Endothelial cell of umbilical vein (primary cell): Measurements from ENCODE around the gene OPCML. TPM values are rescaled to one million over a fixed set of nuclear protein-coding genes. Genes with fewer than 3 reads are reported as not detected.

Source experiments
- BruUV-seq: library from RNA; stranded (reverse); fragments of 400-500 nt; replicated peaks from 2 replicates; lab custom pipeline; 2021; lab: Mats Ljungman, UMichigan
- CTCF ChIA-PET: fragments of 300-600, 350-600 bp; sonication (Branson Sonifier 250); formaldehyde crosslinking; loops from one replicate; lab custom pipeline; 2021; ENCODE audit warnings: antibody characterized with exemption, inconsistent platforms; lab: Charles Lee
- POLR2A ChIA-PET: fragments of 300-600, 350-600 bp; sonication (Branson Sonifier 250); formaldehyde crosslinking; loops from one replicate; lab custom pipeline; 2021; ENCODE audit warnings: antibody characterized with exemption, inconsistent platforms; lab: Charles Lee
- DNase-seq: peaks from one replicate; pipeline ENCODE4 v3.0.0-alpha.2; 2011; ENCODE audit warnings: low read depth, low spot score
- FAIRE-seq: peaks from 2 replicates; lab custom pipeline; 2011; peaks lifted over from hg19 to GRCh38; lab: Jason Lieb, UNC
- H2AFZ ChIP-seq: 2 replicates; pipeline ENCODE4 v1.6.0; 2012; ENCODE audit warnings: low read depth, low read length, control low read depth, inconsistent platforms
- H3K27ac ChIP-seq: 2 replicates; pipeline ENCODE4 v1.5.1; 2011; ENCODE audit warnings: low read depth, mild to moderate bottlenecking, control low read depth, low read length, moderate library complexity; ENCODE audit not compliant: insufficient read depth
- H3K27me3 ChIP-seq, 2 experiments: 2 replicates each; pipeline versions ENCODE4 v1.6.0 to v1.6.1; 2011; ENCODE audit warnings: low read length in 2 of 2, mixed read lengths in 1 of 2; ENCODE audit not compliant: control insufficient read depth in 2 of 2, insufficient read depth in 2 of 2
- H3K36me3 ChIP-seq, 2 experiments: 2 replicates in 1 of 2; 3 replicates in 1 of 2; pipeline ENCODE4 v1.5.1; 2011; ENCODE audit warnings: low read length in 2 of 2, mild to moderate bottlenecking in 1 of 2, moderate library complexity in 1 of 2; ENCODE audit not compliant: control insufficient read depth in 2 of 2, insufficient read depth in 2 of 2; ENCODE audit errors: extremely low read depth in 1 of 2
- H3K4me1 ChIP-seq: 3 replicates; pipeline ENCODE4 v1.5.1; 2011; ENCODE audit warnings: mild to moderate bottlenecking, low read length; ENCODE audit not compliant: control insufficient read depth, insufficient read depth; ENCODE audit errors: extremely low read depth
- H3K4me2 ChIP-seq: 2 replicates; pipeline ENCODE4 v1.6.1; 2011; ENCODE audit warnings: low read length, control low read depth, mixed read lengths; ENCODE audit not compliant: insufficient read depth
- H3K4me3 ChIP-seq, 3 experiments: fragments of 200-600 bp in 1 of 3; sonication (generic), shearing (Covaris generic) in 1 of 3; replicated peaks in 1 of 3; 2 replicates each; pipeline ENCODE4 v1.5.1; 2011 to 2016; ENCODE audit warnings: control low read depth in 3 of 3, low read length in 3 of 3, mild to moderate bottlenecking in 2 of 3, inconsistent platforms in 1 of 3, low read depth in 1 of 3, moderate library complexity in 1 of 3; ENCODE audit not compliant: insufficient read depth in 1 of 3
- H3K79me2 ChIP-seq: 2 replicates; pipeline ENCODE4 v1.6.0; 2012; ENCODE audit warnings: low read length, inconsistent platforms; ENCODE audit not compliant: control insufficient read depth, insufficient read depth
- H3K9ac ChIP-seq: replicated peaks from 2 replicates; pipeline ENCODE3; 2011; ENCODE audit warnings: low read length, control low read depth; ENCODE audit not compliant: insufficient read depth; ENCODE audit errors: extremely low read depth
- H3K9me1 ChIP-seq: replicated peaks from 3 replicates; pipeline ENCODE4 v1.6.0; 2011; ENCODE audit warnings: mild to moderate bottlenecking, low read length; ENCODE audit not compliant: control insufficient read depth, insufficient read depth; ENCODE audit errors: extremely low read depth
- H3K9me3 ChIP-seq: replicated peaks from 2 replicates; pipeline ENCODE4 v1.5.1; 2012; ENCODE audit warnings: low read length, inconsistent platforms; ENCODE audit not compliant: control insufficient read depth, insufficient read depth
- H4K20me1 ChIP-seq: replicated peaks from 2 replicates; pipeline ENCODE3; 2011; ENCODE audit warnings: mild to moderate bottlenecking, low read length; ENCODE audit not compliant: control insufficient read depth, insufficient read depth; ENCODE audit errors: extremely low read depth
- EZH2 ChIP-seq: IDR thresholded peaks from 2 replicates; pipeline ENCODE4 v1.6.1; 2012; ENCODE audit warnings: borderline replicate concordance, low read depth, mild to moderate bottlenecking, moderate library complexity, low read length, inconsistent platforms; ENCODE audit not compliant: severe bottlenecking
- FOS ChIP-seq: IDR thresholded peaks from 2 replicates; pipeline ENCODE4 v1.6.1; 2011; ENCODE audit warnings: mild to moderate bottlenecking, low read length, moderate library complexity, borderline replicate concordance; ENCODE audit not compliant: insufficient read depth
- GATA2 ChIP-seq: IDR thresholded peaks from 2 replicates; pipeline ENCODE4 v1.7.0; 2011; ENCODE audit warnings: low read depth, mild to moderate bottlenecking, moderate library complexity, mixed read lengths, low read length; ENCODE audit not compliant: insufficient read length, insufficient read depth
- POLR2A ChIP-seq: IDR thresholded peaks from 2 replicates; pipeline ENCODE4 v1.6.1; 2012; ENCODE audit warnings: low read depth, mild to moderate bottlenecking, control low read depth, low read length
- POLR2AphosphoS5 ChIP-seq: IDR thresholded peaks from 2 replicates; pipeline ENCODE4 v1.6.1; 2012; ENCODE audit warnings: low read depth, mild to moderate bottlenecking, control low read depth, low read length, moderate library complexity; ENCODE audit not compliant: insufficient read depth
- dilution Hi-C: fragments of 300-500 bp; cut with MboI; formaldehyde crosslinking; loops from one replicate; pipeline ENCODE4 v1.15.0; 2019; ENCODE audit warnings: low sequenced_read_pairs; ENCODE audit not compliant: extremely low pct_ligation_motif_present
- intact Hi-C: fragments of 100-400 bp; cut with micrococcal nuclease; formaldehyde crosslinking; loops from one replicate; pipeline ENCODE4 v1.10.0; 2022
- polyA plus RNA-seq, 4 experiments: library from polyadenylated mRNA; depleted of rRNA in 3 of 4; stranded (reverse) in 3 of 4; unstranded in 1 of 4; fragments of >200 nt; gene quantifications; 2 replicates each; pipeline versions ENCODE4 v1.2.1 to v1.2.3, GENCODE V29; 2011 to 2012; ENCODE audit warnings: missing spikeins in 1 of 4
- total RNA-seq: library from RNA; stranded (reverse); gene quantifications from 2 replicates; pipeline ENCODE4 v1.2.3, GENCODE V29; 2021
- TF ChIP-seq, protein P1 (sequence below): IDR thresholded peaks from 2 replicates; pipeline ENCODE4 v1.6.1; 2011; ENCODE audit not compliant: insufficient read depth, insufficient read length

The OPCML gene
- total and polyA plus RNA-seq, 2 donors (not counting 3 experiments of a cell fraction or from before 2014, with no cell fraction given), result not detected

DNA sequence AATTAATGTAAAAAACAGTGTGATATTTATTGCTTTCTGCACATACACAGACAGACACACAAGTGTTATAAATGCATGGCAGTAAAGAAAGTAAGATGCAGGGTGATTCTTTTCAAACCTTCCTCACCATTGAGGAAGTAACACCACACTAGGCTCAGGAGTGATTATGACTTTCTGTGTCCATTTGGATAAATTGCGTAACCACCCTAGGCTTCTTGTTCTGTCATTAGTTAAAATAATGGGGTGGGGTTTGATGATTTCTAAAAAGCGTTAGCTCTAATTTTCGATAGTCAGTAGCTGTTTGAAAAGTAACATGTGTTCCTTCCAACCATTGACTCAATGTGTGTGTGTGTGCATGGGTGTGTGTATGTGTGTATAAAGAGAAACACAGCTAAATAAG, 1081.7 kb downstream of the OPCML start:
- CTCF ChIA-PET, result no interaction called here
- dilution Hi-C loops, result no loop called here

DNA sequence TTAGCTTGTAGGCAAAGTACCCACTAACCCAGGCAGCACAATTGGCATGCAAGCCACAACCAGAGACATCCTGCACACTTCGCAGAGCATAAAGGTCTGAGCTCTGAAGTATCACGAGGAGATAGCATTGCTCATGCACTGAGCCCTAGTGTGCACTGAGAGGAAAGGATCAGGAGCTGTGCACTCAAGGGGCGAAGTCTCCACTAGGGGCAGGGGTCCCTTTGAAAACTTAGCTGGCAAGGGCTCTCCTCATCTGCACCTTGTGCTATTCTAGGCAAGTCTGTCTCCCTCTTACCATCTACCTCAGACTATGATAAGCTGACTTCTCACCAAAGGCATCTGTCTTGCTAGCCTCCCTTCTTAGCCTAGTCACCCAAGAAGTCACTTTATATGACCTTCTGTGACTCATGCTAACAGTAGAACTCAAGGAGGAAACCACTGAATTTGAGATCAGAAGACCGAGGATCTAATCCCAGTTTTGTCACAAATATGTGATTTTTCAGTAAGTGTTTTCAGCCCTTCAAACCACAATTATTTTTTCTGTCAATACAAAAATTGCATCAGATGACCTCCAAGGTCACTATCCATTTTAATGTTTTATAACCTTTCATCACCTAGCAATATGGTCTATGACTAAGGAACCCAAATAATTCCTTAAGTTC, 1083.8 kb downstream of the OPCML start:
- H3K4me3 ChIP-seq, result no peak overlapping the region
- no peaks in the 10 kb centered on the region for H3K27me3 ChIP-seq
- H2AFZ ChIP-seq, result no peak overlapping the region
- FAIRE-seq, result no peak
- no peaks in the 10 kb centered on the region for H3K79me2 ChIP-seq
- H3K9me3 ChIP-seq, result peaks cover 2% of the 10 kb centered on the region
- no peak for DNase-seq
- BruUV-seq, result no TSS peak
- ChIA-PET POLR2A (no interaction called here), CTCF (no interaction called here)
- TF ChIP-seq EZH2, result no peak
- TF ChIP-seq FOS, result no peak
- no peak for TF ChIP-seq POLR2AphosphoS5
- TF ChIP-seq GATA2, result no peak
- no peaks in the 10 kb centered on the region for H3K4me1 ChIP-seq
- intact Hi-C loops (no loop called here), dilution Hi-C loops (no loop called here)
- H3K36me3 ChIP-seq, result no peaks in the 10 kb centered on the region
- no peak overlapping the region for H3K4me2 ChIP-seq
- no peak overlapping the region for H3K9ac ChIP-seq
- H3K27ac ChIP-seq, result no peak overlapping the region
- no peaks in the 10 kb centered on the region for H4K20me1 ChIP-seq
- H3K9me1 ChIP-seq, result no peaks in the 10 kb centered on the region

More for the DNA sequence above, 1081.7 kb downstream of the OPCML start:
- BruUV-seq, result no TSS peak
- intact Hi-C loops, result no loop called here
- H3K9me3 ChIP-seq, result no peaks in the 10 kb centered on the region
- H4K20me1 ChIP-seq, result no peaks in the 10 kb centered on the region
- H3K27me3 ChIP-seq, result no peaks in the 10 kb centered on the region
- no peak overlapping the region for H3K4me2 ChIP-seq
- no peaks in the 10 kb centered on the region for H3K36me3 ChIP-seq
- no peak overlapping the region for H3K27ac ChIP-seq
- no peaks in the 10 kb centered on the region for H3K4me1 ChIP-seq
- TF ChIP-seq POLR2A (no peak), EZH2 (no peak)
- TF ChIP-seq, protein P1, sequence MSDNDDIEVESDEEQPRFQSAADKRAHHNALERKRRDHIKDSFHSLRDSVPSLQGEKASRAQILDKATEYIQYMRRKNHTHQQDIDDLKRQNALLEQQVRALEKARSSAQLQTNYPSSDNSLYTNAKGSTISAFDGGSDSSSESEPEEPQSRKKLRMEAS, result no peak
- FAIRE-seq, result no peak
- H3K9ac ChIP-seq, result no peak overlapping the region
- H3K9me1 ChIP-seq, result no peaks in the 10 kb centered on the region
- H3K79me2 ChIP-seq, result no peaks in the 10 kb centered on the region
- H2AFZ ChIP-seq, result no peak overlapping the region
- POLR2A ChIA-PET, result no interaction called here
- no peak for DNase-seq
- H3K4me3 ChIP-seq, result no peak overlapping the region
